SIG-M5 (cell line): ENCODE measurements around the gene LDHB.
"Not testable (repeated sequence)": the region's sequence is repeated elsewhere in the genome, so short reads cannot be mapped to it uniquely, and the experiment has no call there.

ENCODE experiments used
- DNase-seq: peaks from one replicate; lab custom pipeline; 2025; lab: John Stamatoyannopoulos, UW

LDHB gene

DNA sequence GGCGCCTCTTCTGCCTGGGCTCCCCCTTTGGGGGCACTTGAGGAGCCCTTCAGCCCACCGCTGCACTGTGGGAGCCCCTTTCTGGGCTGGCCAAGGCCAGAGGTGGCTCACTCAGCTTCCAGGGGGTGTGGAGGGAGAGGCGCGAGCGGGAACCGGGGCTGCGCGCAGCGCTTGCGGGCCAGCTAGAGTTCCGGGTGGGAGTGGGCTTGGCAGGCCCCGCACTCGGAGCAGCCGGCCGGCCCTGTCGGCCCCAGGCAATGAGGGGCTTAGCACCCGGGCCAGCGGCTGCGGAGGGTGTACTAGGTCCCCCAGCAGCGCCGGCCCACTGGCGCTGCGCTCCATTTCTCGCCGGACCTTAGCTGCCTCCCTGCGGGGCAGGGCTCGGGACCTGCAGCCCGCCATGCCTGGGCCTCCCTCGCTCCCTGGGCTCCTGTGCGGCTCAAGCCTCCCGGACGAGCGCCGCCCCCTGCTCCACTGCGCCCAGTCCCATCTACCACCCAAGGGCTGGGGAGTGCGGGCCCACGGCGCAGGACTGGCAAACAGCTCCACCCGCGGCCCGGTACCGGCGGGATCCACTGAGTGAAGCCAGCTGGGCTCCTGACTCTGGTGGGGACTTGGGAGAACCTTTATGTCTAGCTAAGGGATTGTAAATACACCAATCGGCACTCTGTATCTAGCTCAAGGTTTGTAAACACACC is 3.9 kb upstream of the LDHB start:
- not testable (repeated sequence) for DNase-seq

- no peak for DNase-seq
Observed at GRCh38 chr12:21659383-21659782, 1.7 kb upstream of the LDHB start.

- DNase-seq: peak; percentile 18
Observed at GRCh38 chr12:21656905-21657325, 727 bp downstream of the LDHB start.

- no peak for DNase-seq
Observed at GRCh38 chr12:21655591-21655990, 2.1 kb downstream of the LDHB start.

DNA sequence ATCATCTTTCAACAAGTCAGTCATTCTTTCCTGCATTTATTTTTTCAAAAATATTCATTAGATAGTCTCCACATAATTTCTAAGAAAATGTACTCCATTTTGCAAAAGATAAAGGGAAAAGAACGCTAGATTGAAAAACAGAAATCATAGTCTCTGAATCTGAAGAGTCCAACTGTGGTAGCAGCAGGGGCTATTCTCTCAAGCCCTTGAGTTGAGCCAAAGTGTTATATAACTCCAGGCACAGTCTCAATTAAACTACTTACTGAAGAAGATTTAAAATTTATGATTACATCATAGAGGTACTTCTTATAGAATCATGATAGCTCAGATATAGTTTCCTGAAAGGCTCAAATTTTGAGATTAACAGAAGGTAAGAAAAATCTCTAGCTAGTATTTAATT is 5.8 kb downstream of the LDHB start:
- DNase-seq: no peak

GRCh38 chr12:21650997-21651396 is 6.6 kb downstream of the LDHB start:
- DNase-seq: no peak

DNA sequence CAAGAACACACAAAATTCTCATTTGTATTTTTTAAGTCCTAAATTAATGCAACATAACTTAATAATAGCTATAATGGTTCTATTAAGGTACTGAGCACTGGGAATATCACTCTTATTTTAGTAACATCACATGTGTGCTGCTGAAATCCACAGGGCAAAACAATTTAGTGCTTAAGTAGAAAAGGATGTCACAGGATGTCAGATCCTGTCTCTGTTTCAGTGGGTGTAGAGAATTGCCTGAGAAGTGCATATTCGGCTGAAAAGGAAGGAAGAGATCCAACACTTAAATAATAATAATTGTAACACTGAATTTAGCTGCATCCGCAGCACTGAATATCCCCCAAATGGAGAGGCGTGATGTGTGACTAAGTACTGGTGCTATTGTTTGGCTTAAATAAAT is 8.6 kb downstream of the LDHB start:
- DNase-seq: no peak

- no peak for DNase-seq
Observed at GRCh38 chr12:21648378-21648777, 9.3 kb downstream of the LDHB start.

DNA sequence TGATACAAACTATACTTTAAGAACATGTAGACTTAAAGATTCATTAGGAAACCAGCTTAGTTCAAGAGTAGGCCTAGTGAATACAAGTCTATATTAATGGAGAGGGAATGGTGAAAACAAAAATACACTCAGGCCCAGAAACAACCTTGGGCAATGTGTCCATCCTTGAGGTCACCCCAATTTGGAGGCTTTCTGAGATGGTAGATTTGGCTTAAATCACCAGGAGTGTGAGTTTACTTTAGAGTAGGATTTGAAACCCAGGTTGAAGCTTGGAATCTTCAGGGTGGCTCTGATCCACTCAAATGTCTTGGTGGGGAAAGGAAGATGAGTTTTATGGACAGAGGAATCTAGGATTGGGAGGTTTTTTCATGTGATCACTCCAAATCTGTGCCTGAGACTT is 10.5 kb downstream of the LDHB start:
- DNase-seq: no peak

DNA sequence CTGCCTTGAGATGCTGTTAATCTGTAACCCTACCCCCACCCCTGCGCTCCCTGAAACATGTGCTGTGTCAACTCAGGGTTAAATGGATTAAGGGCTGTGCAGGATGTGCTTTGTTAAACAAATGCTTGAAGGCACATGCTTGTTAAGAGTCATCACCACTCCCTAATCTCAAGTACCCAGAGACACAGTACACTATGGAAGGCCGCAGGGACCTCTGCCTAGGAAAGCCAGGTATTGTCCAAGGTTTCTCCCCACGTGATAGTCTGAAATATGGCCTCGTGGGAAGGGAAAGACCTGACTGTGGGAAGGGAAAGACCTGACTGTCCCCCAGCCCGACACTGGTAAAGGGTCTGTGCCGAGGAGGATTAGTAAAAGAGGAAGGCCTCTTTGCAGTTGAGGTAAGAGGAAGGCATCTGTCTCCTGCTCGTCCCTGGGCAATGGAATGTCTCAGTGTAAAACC is 12.6 kb downstream of the LDHB start:
- not testable (repeated sequence) for DNase-seq

DNA sequence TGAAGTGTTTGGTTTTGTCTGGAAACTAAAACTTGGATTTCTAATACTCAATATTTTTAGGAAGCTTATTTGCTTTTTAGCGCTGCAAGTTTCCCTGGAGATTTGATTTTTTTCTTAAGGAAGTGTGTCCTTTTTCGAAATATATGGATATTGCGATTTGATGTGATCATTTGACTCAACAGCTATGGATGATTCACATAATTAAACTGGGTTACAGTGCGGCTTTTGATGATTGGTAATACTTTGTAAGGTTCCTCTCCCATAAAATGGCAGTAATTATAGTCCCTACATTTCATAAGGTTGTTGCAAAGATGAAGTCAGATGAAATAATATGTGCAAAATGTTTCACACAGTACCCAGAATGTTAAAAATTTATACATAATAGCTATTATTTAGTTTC is 13.1 kb downstream of the LDHB start:
- DNase-seq: no peak

- no peak for DNase-seq
Observed at GRCh38 chr12:21643758-21644157, 13.9 kb downstream of the LDHB start.

DNA sequence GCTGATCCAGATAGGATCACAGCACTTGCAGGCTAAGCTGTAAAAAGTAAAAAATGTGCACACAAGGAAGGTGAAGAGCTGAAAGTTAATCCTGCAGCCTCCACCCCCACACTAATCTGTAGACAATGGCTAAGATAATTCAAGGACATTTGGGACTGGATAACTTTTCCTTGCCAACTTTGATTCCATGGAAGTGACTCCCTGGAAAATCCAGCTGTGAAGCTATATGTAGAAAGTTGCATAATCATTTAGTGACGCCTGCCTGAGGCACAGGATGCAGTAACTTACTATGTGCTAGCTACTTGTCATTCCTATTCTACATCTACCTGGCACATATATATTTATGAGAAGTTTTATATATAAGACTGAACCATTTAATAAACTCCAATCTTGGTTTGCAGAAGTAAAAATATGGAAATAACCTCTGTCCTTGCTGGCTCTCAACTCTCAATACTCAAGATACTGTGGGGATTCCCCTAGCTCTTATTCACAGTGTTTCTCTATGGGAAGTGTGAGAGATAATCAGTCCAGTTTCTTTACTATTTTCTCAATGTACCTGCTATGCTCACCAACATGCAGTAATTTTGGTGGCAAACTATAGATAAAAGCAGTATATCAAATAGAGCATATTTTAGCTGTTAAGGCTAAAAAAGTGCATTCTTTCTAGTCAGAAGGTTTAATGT is 14.8 kb downstream of the LDHB start:
- DNase-seq: no peak

DNA sequence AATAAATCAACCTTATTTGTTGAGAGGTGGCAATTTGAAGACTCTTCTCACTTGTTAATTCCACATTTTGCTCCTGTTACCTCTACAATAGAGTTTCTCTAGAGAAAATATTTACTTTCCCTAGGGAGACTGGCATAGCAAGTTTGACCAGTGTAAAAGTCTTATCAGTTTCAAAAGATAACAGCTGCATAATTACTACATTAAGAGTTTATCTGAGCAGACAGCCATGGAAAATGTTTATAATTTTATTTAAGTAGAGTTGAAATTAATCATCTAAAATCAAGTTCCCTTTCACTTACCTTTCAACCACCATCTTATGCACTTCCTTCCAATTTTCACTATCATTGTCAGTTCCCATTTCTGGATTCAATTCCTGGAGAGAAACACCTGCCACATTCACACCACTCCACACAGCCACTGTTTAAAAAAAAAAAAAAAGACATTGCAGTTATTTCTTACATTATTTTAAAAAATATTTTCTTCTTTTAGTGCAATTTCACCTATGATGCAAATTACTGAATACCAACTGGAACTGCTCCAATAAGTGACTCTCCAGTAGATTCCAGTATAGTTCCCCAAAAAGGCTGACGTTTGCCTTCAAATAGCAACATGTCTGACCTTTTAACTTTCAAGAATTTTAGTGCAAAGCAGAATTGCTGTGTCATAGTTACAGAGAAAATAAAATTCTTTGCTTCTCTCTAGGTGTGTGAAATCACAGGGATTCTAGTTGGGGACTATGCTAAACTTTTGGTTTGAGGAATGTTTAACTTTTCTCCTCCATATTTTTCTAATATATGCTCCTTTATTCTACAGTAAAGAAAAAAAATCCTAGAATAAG is 19.4 kb downstream of the LDHB start:
- DNase-seq: no peak

GRCh38 chr12:21634245-21634644 is 23.4 kb downstream of the LDHB start:
- no peak for DNase-seq

DNA sequence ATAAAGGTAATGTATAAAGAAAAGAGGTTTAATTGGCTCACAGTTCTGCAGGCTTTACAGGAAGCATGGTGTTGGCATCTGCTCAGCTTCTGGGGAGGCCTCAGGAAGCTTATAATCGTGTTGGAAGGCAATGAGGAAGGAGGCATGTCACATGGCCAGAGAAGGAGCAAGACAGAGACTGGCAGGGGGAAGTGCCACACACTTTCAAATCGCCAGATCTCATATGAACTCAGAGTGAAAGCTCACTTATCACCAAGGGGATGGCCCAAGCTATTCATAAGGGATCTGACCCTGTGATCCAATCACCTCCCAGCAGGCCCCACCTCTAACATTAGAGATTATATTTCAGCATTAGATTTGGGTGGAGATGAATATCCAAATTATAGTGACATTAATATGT is 26.3 kb downstream of the LDHB start:
- DNase-seq: no peak

- no peak for DNase-seq
Observed at GRCh38 chr12:21627924-21628323, 29.7 kb downstream of the LDHB start.

DNA sequence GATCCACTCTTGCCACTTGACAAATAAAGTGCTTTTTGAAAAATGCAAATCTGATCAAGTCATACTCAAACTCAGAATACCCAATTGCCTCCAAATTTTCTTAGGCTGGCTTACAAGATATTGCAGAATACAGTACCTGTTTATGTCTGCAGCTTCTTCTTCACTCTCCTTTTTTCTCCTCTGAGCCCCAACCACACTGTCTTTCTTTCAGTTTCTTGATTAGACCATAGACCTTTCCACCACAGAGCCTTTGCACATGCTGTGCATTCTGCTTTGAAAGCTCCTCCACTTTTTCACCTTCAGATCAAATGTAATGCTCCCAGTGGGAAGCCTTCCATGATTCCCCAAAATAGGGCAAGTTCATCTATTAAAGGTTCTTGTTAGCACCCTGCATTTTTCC is 39.1 kb downstream of the LDHB start:
- DNase-seq: no peak

DNA sequence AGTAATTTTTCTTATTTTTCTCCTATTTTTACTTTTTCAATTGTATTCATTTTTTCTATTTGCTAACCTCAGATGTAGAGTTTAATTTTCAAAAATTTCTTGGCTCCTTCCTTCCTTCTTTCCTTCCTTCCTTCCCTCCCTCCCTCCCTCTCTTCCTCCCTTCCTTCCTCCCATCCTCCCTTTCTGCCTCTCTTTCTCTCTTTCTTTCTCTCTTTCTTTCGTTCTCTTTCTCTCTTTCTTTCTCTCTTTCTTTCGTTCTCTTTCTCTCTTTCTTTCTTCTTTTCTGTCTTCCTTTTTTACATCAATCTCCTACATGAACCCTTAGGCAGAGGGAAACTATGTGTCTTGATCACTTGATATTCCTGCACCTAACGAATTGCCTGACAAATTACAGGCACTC is 40.6 kb downstream of the LDHB start:
- no peak for DNase-seq

DNA sequence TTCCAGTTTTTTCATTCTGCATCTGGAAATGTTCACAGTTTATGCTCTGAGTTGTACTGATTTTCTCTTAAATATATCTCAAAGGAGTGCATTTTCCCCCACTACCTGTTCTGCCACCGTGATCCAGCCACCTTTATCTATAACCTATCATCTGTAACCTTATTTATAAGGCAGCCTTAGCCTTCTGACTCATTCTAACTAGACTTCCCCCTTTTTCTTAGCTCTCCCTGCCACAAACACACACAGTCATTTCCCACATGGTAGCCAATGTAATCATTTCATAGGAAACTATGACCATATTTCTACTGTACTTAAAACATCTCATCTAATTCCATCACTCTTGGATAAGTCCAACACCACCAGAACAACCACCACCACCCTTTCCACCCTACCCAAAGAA is 42.2 kb downstream of the LDHB start:
- DNase-seq: peak; percentile 79

- no peak for DNase-seq
Observed at GRCh38 chr12:21614506-21614905, 43.1 kb downstream of the LDHB start.

DNA sequence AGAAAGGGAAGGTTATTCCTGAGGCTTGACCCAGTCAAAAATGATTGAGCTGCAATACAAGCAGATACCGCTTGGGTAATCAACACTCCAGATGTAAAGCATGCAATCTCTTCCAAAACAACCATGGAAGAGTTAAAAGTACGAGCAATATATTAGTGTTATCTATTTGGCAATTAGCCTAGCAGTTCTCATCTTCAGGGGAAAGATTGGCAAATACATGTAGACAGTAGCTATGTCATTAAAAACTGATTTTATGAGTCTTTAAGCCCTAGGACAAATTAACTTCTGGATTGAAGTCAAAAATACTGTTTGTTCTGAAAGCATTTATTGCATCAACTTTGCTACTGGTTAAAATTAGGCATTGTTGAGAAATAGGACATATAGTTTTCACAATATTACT is 43.7 kb downstream of the LDHB start:
- DNase-seq: no peak

- DNase-seq: no peak
Observed at GRCh38 chr12:21608196-21608595, 49.4 kb downstream of the LDHB start.
